Measurements from ENCODE around the gene PPP1R1B.

PPP1R1B gene

GRCh38 chr17:39671651-39672521, 45.1 kb downstream of the PPP1R1B start:
- DNase-seq: no peak

DNA sequence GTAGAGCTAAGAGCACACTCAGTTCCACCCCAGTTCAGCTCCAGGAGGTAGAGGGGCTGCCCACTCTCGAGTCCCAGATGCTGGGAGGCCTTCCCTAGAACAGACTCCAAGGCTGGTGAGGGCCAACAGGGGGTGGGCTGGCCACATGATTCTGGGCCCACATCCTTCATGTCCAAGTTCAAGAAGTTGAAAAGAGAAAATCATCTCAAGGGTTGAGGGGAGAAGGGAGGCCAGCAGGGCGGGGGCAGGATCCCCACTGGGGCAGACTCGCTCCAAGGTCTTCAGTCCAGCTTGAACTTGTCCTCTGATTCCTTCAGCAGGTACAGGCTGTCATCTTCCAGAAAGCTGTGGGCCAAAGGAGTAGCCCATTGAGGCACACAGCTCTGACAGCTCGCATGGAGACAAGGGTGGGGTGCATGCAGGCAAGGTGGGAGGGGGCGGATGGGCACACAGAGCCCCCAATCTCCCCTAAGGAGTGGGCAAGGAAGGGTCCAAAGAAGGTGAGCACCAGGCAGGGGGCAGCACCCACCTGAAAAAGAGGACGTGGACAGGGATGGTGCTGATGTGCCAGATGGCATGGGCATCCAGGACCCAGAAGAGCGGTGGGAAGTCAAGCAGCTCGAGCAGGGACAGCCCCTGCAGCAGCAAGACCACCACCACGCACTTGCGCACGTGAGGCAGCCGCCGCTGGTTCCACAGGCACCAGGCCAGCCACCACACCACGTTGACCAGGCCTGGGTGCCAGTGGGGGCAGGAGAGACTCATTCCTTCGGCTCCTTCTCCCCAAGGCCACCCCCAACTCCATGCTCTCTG, 46.0 kb downstream of the PPP1R1B start:
- DNase-seq: no peak

- DNase-seq: no peak
Measured at GRCh38 chr17:39673335-39674081, 46.8 kb downstream of the PPP1R1B start.

- no peak for DNase-seq
Measured at GRCh38 chr17:39674179-39674578, 47.4 kb downstream of the PPP1R1B start.

- DNase-seq: no peak
Measured at GRCh38 chr17:39674702-39675389, 48.1 kb downstream of the PPP1R1B start.

GRCh38 chr17:39675390-39676082, 48.8 kb downstream of the PPP1R1B start:
- no peak for DNase-seq

- DNase-seq: no peak
Measured at GRCh38 chr17:39676198-39676819, 49.6 kb downstream of the PPP1R1B start.

GRCh38 chr17:39677072-39677471, 50.3 kb downstream of the PPP1R1B start:
- DNase-seq: no peak

GRCh38 chr17:39677542-39678339, 51.0 kb downstream of the PPP1R1B start:
- DNase-seq: no peak

DNA sequence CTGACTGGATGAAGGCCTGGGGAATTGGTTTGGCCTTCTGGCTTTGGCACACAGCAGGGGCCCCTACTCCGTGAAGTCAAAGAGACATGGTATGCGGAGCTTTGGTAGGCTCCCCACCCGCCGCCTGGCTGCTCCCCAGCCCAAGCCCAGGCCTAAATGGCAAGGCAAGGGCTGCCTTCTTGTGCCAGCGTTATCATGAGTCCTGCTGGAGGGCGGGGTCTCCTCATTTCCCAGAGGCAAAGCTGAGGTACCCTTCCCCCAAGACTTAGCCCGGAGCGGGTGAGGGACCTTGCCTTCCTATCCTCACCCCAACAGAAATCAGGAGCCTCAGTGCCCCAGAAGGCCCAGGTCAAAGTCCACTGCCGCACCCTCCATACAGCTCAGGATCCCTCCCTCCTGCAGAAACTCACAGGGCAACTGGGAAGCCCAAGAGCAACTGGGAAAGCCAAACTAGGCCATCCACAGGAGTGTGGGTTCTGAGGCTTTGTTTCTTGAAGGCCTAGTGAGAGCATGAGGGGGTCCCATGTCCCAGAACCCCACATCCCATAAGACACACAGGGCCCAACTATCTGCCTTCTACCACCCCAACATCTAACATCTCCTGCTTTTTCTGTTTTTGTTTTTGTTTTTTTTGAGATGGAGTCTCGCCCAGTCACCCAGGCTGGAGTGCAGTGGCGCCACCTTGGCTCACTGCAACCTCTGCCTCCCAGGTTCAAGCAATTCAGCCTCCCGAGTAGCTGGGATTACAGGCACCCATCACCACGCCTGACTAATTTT, 51.8 kb downstream of the PPP1R1B start:
- DNase-seq: no peak

DNA sequence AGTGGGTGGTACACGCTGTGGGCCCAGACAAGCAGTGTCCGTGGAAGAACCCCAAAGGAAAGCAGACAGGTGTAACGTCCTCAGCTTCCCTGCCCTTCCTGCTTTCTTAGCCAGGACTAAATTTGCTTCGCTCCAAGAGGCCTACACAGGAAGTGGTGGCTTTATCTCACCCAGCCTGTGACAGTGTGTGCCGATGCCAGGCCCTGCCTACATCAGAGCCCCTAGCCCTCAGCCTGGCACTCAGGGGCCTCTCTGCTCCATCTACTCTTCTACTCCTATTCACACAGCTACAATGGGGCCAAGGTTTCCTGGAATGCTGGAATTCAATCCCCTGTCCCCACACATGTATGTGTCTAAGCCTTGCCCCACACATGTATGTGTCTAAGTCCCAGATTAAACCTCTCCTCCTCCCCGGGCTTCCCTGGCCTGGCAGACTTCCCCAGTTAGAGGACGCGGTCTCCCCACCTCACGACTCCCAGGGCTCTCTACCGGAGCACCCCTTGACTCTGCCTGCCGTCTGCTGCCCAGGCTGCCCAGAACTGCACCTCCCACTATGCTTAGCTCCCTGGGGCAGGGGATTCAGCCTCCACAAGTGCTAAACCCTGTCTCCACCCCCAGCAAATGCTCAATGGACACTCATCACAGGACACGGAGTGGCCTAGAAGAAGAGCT, 52.9 kb downstream of the PPP1R1B start:
- no peak for DNase-seq

- no peak for DNase-seq
Measured at GRCh38 chr17:39683295-39683939, 56.7 kb downstream of the PPP1R1B start.

GRCh38 chr17:39684369-39685192, 57.8 kb downstream of the PPP1R1B start:
- no peak for DNase-seq

Data from NCI-H748 treated with DMSO at 0.1 percent for 48 hours (cell line).